Nephron progenitor cell (in vitro differentiated cells): ENCODE measurements around the gene FAM13A.

ENCODE experiments used
- DNase-seq: peaks from one replicate; pipeline ENCODE4 v3.0.0; 2021
- H3K27ac Mint-ChIP-seq: 2 replicates; pipeline ENCODE4 v1.8.0; 2021; ENCODE audit warnings: mild to moderate bottlenecking, moderate library complexity, mixed read lengths
- H3K27me3 Mint-ChIP-seq: 2 replicates; pipeline ENCODE4 v1.8.0; 2021; ENCODE audit warnings: mild to moderate bottlenecking, low read depth, mixed read lengths; ENCODE audit not compliant: poor library complexity
- H3K36me3 Mint-ChIP-seq: 2 replicates; pipeline ENCODE4 v1.8.0; 2021; ENCODE audit warnings: low read depth, mixed read lengths
- H3K4me1 Mint-ChIP-seq: 2 replicates; pipeline ENCODE4 v1.8.0; 2021; ENCODE audit warnings: mixed read lengths
- H3K4me3 Mint-ChIP-seq: 2 replicates; pipeline ENCODE4 v1.8.0; 2021; ENCODE audit warnings: mild to moderate bottlenecking, moderate library complexity, mixed read lengths
- H3K9me3 Mint-ChIP-seq: 2 replicates; pipeline ENCODE4 v1.8.0; 2021; ENCODE audit warnings: mild to moderate bottlenecking, moderate library complexity, mixed read lengths
- CTCF ChIP-seq: fragments of 200-600 bp; sonication (generic); IDR thresholded peaks from 2 replicates; pipeline ENCODE4 v1.5.0; 2021; ENCODE audit warnings: antibody characterized with exemption

The FAM13A gene

GRCh38 chr4:88836216-88836615 is 220.8 kb downstream of the FAM13A start:
- Mint-ChIP-seq H3K9me3 (peaks cover 4% of the 10 kb centered on the region), H3K27me3 (no peaks in the 10 kb centered on the region), H3K27ac (no peak overlapping the region), H3K36me3 (peaks cover 65% of the 10 kb centered on the region), H3K4me1 (no peaks in the 10 kb centered on the region), H3K4me3 (no peak overlapping the region)
- DNase-seq: no peak
- no peak for TF ChIP-seq CTCF

GRCh38 chr4:88831031-88831430 is 226.0 kb downstream of the FAM13A start:
- H3K27me3 Mint-ChIP-seq: no peaks in the 10 kb centered on the region
- peaks cover 4% of the 10 kb centered on the region for H3K9me3 Mint-ChIP-seq
- H3K4me3 Mint-ChIP-seq: no peak overlapping the region
- H3K27ac Mint-ChIP-seq: no peak overlapping the region
- no peak for DNase-seq
- peaks cover 4% of the 10 kb centered on the region for H3K4me1 Mint-ChIP-seq
- TF ChIP-seq CTCF: no peak
- peaks cover 28% of the 10 kb centered on the region for H3K36me3 Mint-ChIP-seq

- peaks cover 4% of the 10 kb centered on the region for H3K4me1 Mint-ChIP-seq
- peak overlapping the region; percentile 43 for H3K27ac Mint-ChIP-seq
Measured at GRCh38 chr4:88830598-88830997, 226.4 kb downstream of the FAM13A start.

GRCh38 chr4:88828842-88829571 is 228.0 kb downstream of the FAM13A start:
- Mint-ChIP-seq H3K9me3 (no peaks in the 10 kb centered on the region), H3K4me3 (no peak overlapping the region), H3K4me1 (peaks cover 7% of the 10 kb centered on the region), H3K36me3 (peaks cover 12% of the 10 kb centered on the region), H3K27me3 (no peaks in the 10 kb centered on the region), H3K27ac (no peak overlapping the region)
- no peak for TF ChIP-seq CTCF
- no peak for DNase-seq

More at GRCh38 chr4:88830598-88830997, 226.4 kb downstream of the FAM13A start:
- Mint-ChIP-seq H3K4me3 (no peak overlapping the region), H3K27me3 (no peaks in the 10 kb centered on the region), H3K36me3 (peaks cover 24% of the 10 kb centered on the region), H3K9me3 (peaks cover 4% of the 10 kb centered on the region)
- no peak for TF ChIP-seq CTCF
- DNase-seq: no peak

- H3K27ac Mint-ChIP-seq: no peak overlapping the region
- peaks cover 21% of the 10 kb centered on the region for H3K4me1 Mint-ChIP-seq
- DNase-seq: no peak
- no peaks in the 10 kb centered on the region for H3K9me3 Mint-ChIP-seq
- H3K36me3 Mint-ChIP-seq: peaks cover under 1% of the 10 kb centered on the region
- H3K27me3 Mint-ChIP-seq: no peaks in the 10 kb centered on the region
- no peak for TF ChIP-seq CTCF
- H3K4me3 Mint-ChIP-seq: no peak overlapping the region
Measured at GRCh38 chr4:88827442-88827841, 229.5 kb downstream of the FAM13A start.

- H3K9me3 Mint-ChIP-seq: no peaks in the 10 kb centered on the region
- H3K36me3 Mint-ChIP-seq: no peaks in the 10 kb centered on the region
- no peak overlapping the region for H3K27ac Mint-ChIP-seq
- H3K4me1 Mint-ChIP-seq: peaks cover 28% of the 10 kb centered on the region
- H3K4me3 Mint-ChIP-seq: no peak overlapping the region
- no peak for DNase-seq
- no peaks in the 10 kb centered on the region for H3K27me3 Mint-ChIP-seq
- TF ChIP-seq CTCF: no peak
Measured at GRCh38 chr4:88826771-88827170, 230.2 kb downstream of the FAM13A start.
